ENCODE results near the gene PLCG2. TPM values are rescaled to one million over a fixed set of nuclear protein-coding genes. Genes with fewer than 3 reads are reported as not detected.

Gene PLCG2
- polyA plus RNA-seq, 2 of the 4 experiments (the other 2 are of a cell fraction): 2.8 to 6.0 TPM

GRCh38 chr16:81834868-81835267 lies 55.8 kb downstream of the PLCG2 start:
- no peak overlapping the region for H3K4me3 ChIP-seq
- no peaks in the 10 kb centered on the region for H3K4me1 ChIP-seq
- no peak for DNase-seq (ENCODE audit: low read depth in 1 of 2, low spot score in 1 of 2)
- H3K4me2 ChIP-seq: no peak overlapping the region
- WGBS (ENCODE audit: missing lambda C conversion rate): 80% methylated on average over 2 of the region's 2 CpGs
- ATAC-seq: no peak
- ChIA-PET POLR2A (no interaction called here), CTCF (no interaction called here)
- TF ChIP-seq GATA3 (IDR thresholded peaks at IDR 0.05; ENCODE audit: borderline replicate concordance) (no peak), HOXA7 (CRISPR knock-in tag; IDR thresholded peaks at IDR 0.05) (no peak), USF2 (IDR thresholded peaks at IDR 0.05) (no peak), EHF (CRISPR knock-in tag; IDR thresholded peaks at IDR 0.05) (no peak), RNF2 (IDR thresholded peaks at IDR 0.05; ENCODE audit: borderline replicate concordance, low read depth) (no peak), PHF8 (IDR thresholded peaks at IDR 0.05; ENCODE audit: borderline replicate concordance, low read depth) (no peak), REST (IDR thresholded peaks at IDR 0.05) (no peak), SMC3 (IDR thresholded peaks at IDR 0.05) (no peak), E2F6 (IDR thresholded peaks at IDR 0.05; ENCODE audit: borderline replicate concordance, low read depth) (no peak), RAD21 (conservative IDR thresholded peaks at IDR 0.05 in 1 of 2, IDR thresholded peaks at IDR 0.05 in 1 of 2) (no peak), MAX (IDR thresholded peaks at IDR 0.05) (no peak)
- H3K9me3 ChIP-seq: no peaks in the 10 kb centered on the region
- no peak for FAIRE-seq
- no peak overlapping the region for H3K27ac ChIP-seq

- TF ChIP-seq ESRRA (IDR thresholded peaks at IDR 0.05; ENCODE audit: borderline replicate concordance, low read length): no peak
- TF ChIP-seq EP300 (IDR thresholded peaks at IDR 0.05): no peak
- TF ChIP-seq PHF8 (IDR thresholded peaks at IDR 0.05; ENCODE audit: borderline replicate concordance, low read depth): no peak
- TF ChIP-seq BCL3 (IDR thresholded peaks at IDR 0.05): no peak
- TF ChIP-seq, protein P1, sequence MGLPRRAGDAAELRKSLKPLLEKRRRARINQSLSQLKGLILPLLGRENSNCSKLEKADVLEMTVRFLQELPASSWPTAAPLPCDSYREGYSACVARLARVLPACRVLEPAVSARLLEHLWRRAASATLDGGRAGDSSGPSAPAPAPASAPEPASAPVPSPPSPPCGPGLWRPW (IDR thresholded peaks at IDR 0.05): no peak
- no peak for TF ChIP-seq FOSL2 (IDR thresholded peaks at IDR 0.05)
- TF ChIP-seq FOSL2 (CRISPR knock-in tag; IDR thresholded peaks at IDR 0.05): no peak
- ChIA-PET CTCF (no interaction called here), POLR2A (no interaction called here)
- no peak for DNase-seq (ENCODE audit: low read depth in 1 of 2, low spot score in 1 of 2)
- H3K9me3 ChIP-seq: no peaks in the 10 kb centered on the region
- no peak for FAIRE-seq
- H3K4me2 ChIP-seq: no peak overlapping the region
- no peaks in the 10 kb centered on the region for H3K4me1 ChIP-seq
- H3K27ac ChIP-seq: no peak overlapping the region
- no peak overlapping the region for H3K4me3 ChIP-seq
- no peak for ATAC-seq
- WGBS (ENCODE audit: missing lambda C conversion rate): 53% methylated on average over 12 of the region's 12 CpGs
Measured at GRCh38 chr16:81836279-81837054, 57.4 kb downstream of the PLCG2 start.
